Measurements from ENCODE around the gene PCED1B.
A peak's percentile ranks its signal among the peaks of the same experiment; 100 is the strongest.
"Not testable (repeated sequence)": the region's sequence is repeated elsewhere in the genome, so short reads cannot be mapped to it uniquely, and the experiment has no call there.

Gene PCED1B

DNA sequence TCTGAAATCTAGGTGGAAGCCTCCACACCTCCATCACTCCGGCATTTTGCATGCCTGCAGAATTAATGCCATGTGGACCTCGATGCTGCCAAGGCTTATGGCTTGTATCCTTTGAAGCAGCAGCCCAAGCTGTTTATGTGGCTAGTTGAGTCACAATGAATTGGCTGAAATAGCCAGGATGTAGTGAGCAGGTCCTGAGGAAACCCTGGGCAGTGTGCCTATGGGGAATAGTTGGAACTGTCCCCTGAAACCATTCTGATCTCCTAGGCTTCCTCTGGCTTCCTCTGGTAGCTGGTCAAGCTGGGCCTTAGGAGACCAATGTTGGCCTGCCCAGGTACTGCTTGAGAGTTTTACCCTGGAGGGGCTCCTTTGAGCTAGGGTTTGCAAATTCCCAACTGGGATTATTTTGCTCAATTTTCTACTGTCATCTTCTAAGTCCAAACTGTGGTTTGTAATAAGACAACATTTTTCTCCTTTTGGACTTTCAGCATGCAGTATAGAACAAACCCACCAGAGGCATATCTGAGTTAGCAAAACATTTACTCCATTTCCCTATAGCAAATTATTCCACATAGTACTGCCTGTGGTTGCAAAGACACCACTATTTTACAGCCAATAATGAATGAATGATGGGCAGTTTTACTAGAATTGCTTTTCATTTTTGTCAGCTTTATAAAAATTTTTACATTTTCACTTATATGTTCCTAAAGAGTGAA is 85.5 kb downstream of the PCED1B start:
- H4K8ac ChIP-seq (ENCODE audit: low read depth, low read length), result no peak overlapping the region
- no peaks in the 10 kb centered on the region for H3K4me1 ChIP-seq (ENCODE audit: control insufficient read depth, low read depth, low read length)
- H2AK5ac ChIP-seq (ENCODE audit: low read length), result no peak overlapping the region
- H3K56ac ChIP-seq (ENCODE audit: low read length), result no peak overlapping the region
- H2BK15ac ChIP-seq (replicated peaks; ENCODE audit: low read depth), result no peak overlapping the region
- no peak overlapping the region for H4K5ac ChIP-seq (ENCODE audit: low read length)
- H3K36me3 ChIP-seq (ENCODE audit: control insufficient read depth, insufficient read depth, low read length), result no peaks in the 10 kb centered on the region
- H3K4me2 ChIP-seq (ENCODE audit: low read length), result no peak overlapping the region
- no peak overlapping the region for H3K23ac ChIP-seq (ENCODE audit: low read length)
- peak overlapping the region; percentile 11 for H3K18ac ChIP-seq (ENCODE audit: low read length)
- H3K4me3 ChIP-seq (ENCODE audit: low read length), result no peak overlapping the region
- H3K4ac ChIP-seq (ENCODE audit: low read depth, low read length), result no peak overlapping the region
- no peak overlapping the region for H3K27ac ChIP-seq (ENCODE audit: low read depth, low read length)
- no CpG with 5 or more reads among the region's 2 CpGs for WGBS (ENCODE audit: extremely low coverage, insufficient coverage, low lambda C conversion rate)
- no peak overlapping the region for H2BK5ac ChIP-seq (ENCODE audit: low read length)
- no peaks in the 10 kb centered on the region for H3K79me2 ChIP-seq (ENCODE audit: control insufficient read depth, insufficient read depth, low read length)
- no peaks in the 10 kb centered on the region for H3K79me1 ChIP-seq (ENCODE audit: low read length)
- no peak for DNase-seq
- H2BK120ac ChIP-seq (ENCODE audit: low read depth, low read length), result no peak overlapping the region
- no peak overlapping the region for H3K9ac ChIP-seq (ENCODE audit: low read length)
- no peaks in the 10 kb centered on the region for H3K27me3 ChIP-seq (ENCODE audit: insufficient read depth, low read length, poor library complexity)

DNA sequence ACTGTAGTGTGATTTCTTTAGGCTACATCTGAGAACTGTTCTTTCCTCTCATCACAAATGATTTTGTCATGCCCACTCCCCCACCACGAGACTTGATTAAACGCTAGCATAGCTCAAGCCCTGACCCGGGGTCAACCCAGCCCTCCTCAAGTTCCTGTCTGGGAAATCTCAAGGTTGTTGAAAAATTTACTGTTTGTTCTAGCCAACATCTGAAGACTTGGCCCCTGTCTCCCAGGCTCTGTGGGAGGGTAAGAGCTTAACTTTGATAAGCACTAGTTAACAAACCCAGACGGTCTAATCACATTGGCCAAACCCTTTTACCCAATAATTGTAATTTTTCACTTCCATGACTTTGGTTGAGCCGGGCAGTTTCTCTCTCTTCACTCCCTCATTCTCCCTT is 86.5 kb downstream of the PCED1B start:
- Histone ChIP-seq H4K5ac (ENCODE audit: low read length) (no peak overlapping the region), H3K79me2 (ENCODE audit: control insufficient read depth, insufficient read depth, low read length) (no peaks in the 10 kb centered on the region)

GRCh38 chr12:47166365-47166764 is 86.9 kb downstream of the PCED1B start:
- Histone ChIP-seq H3K23ac (ENCODE audit: low read length) (no peak overlapping the region), H3K9ac (ENCODE audit: low read length) (no peak overlapping the region), H3K4me1 (ENCODE audit: control insufficient read depth, low read depth, low read length) (no peaks in the 10 kb centered on the region), H3K56ac (ENCODE audit: low read length) (no peak overlapping the region), H4K8ac (ENCODE audit: low read depth, low read length) (no peak overlapping the region), H3K79me2 (ENCODE audit: control insufficient read depth, insufficient read depth, low read length) (no peaks in the 10 kb centered on the region), H2BK5ac (ENCODE audit: low read length) (no peak overlapping the region), H3K79me1 (ENCODE audit: low read length) (no peaks in the 10 kb centered on the region), H3K4me2 (ENCODE audit: low read length) (no peak overlapping the region), H3K27ac (ENCODE audit: low read depth, low read length) (no peak overlapping the region), H3K4ac (ENCODE audit: low read depth, low read length) (no peak overlapping the region), H3K36me3 (ENCODE audit: control insufficient read depth, insufficient read depth, low read length) (no peaks in the 10 kb centered on the region), H2BK15ac (replicated peaks; ENCODE audit: low read depth) (no peak overlapping the region), H3K27me3 (ENCODE audit: insufficient read depth, low read length, poor library complexity) (no peaks in the 10 kb centered on the region), H2BK120ac (ENCODE audit: low read depth, low read length) (no peak overlapping the region), H4K5ac (ENCODE audit: low read length) (no peak overlapping the region), H3K4me3 (ENCODE audit: low read length) (no peak overlapping the region), H3K18ac (ENCODE audit: low read length) (no peak overlapping the region), H2AK5ac (ENCODE audit: low read length) (no peak overlapping the region)
- no peak for DNase-seq
- WGBS (ENCODE audit: extremely low coverage, insufficient coverage, low lambda C conversion rate), result no CpG with 5 or more reads among the region's 1 CpG

More for the DNA sequence above, 86.5 kb downstream of the PCED1B start:
- H3K4me1 ChIP-seq (ENCODE audit: control insufficient read depth, low read depth, low read length), result no peaks in the 10 kb centered on the region
- no peaks in the 10 kb centered on the region for H3K36me3 ChIP-seq (ENCODE audit: control insufficient read depth, insufficient read depth, low read length)
- no peaks in the 10 kb centered on the region for H3K27me3 ChIP-seq (ENCODE audit: insufficient read depth, low read length, poor library complexity)
- H3K27ac ChIP-seq (ENCODE audit: low read depth, low read length), result no peak overlapping the region
- no peak overlapping the region for H2BK15ac ChIP-seq (replicated peaks; ENCODE audit: low read depth)
- no peak overlapping the region for H2AK5ac ChIP-seq (ENCODE audit: low read length)
- no peak overlapping the region for H3K23ac ChIP-seq (ENCODE audit: low read length)
- H2BK5ac ChIP-seq (ENCODE audit: low read length), result no peak overlapping the region
- H2BK120ac ChIP-seq (ENCODE audit: low read depth, low read length), result no peak overlapping the region
- DNase-seq, result peak; percentile 69
- WGBS (ENCODE audit: extremely low coverage, insufficient coverage, low lambda C conversion rate), result no CpG with 5 or more reads among the region's 5 CpGs
- H4K8ac ChIP-seq (ENCODE audit: low read depth, low read length), result no peak overlapping the region
- no peak overlapping the region for H3K18ac ChIP-seq (ENCODE audit: low read length)
- no peak overlapping the region for H3K9ac ChIP-seq (ENCODE audit: low read length)
- no peak overlapping the region for H3K56ac ChIP-seq (ENCODE audit: low read length)
- no peak overlapping the region for H3K4me2 ChIP-seq (ENCODE audit: low read length)
- no peaks in the 10 kb centered on the region for H3K79me1 ChIP-seq (ENCODE audit: low read length)
- H3K4me3 ChIP-seq (ENCODE audit: low read length), result no peak overlapping the region
- no peak overlapping the region for H3K4ac ChIP-seq (ENCODE audit: low read depth, low read length)

DNA sequence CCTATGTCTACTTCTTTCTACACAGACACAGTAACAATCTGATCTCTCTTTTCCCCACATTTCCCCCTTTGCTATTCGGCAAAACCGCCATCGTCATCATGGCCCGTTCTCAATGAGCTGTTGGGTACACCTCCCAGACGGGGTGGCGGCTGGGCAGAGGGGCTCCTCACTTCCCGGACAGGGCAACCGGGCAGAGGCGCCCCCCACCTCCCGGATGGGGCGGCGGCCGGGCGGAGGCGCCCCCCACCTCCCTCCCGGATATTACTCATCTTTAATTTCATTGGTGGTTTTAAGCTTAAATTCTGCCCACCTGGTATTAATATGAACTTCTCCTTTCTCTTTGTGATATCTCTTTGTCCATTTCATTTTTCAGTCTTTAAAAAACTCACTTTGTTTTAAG is 90.9 kb downstream of the PCED1B start:
- H3K4me2 ChIP-seq (ENCODE audit: low read length); H3K4ac ChIP-seq (ENCODE audit: low read depth, low read length); H3K56ac ChIP-seq (ENCODE audit: low read length); H3K18ac ChIP-seq (ENCODE audit: low read length); H3K4me1 ChIP-seq (ENCODE audit: control insufficient read depth, low read depth, low read length); H3K27ac ChIP-seq (ENCODE audit: low read depth, low read length); H3K9ac ChIP-seq (ENCODE audit: low read length); H4K5ac ChIP-seq (ENCODE audit: low read length); H3K36me3 ChIP-seq (ENCODE audit: control insufficient read depth, insufficient read depth, low read length); H2BK120ac ChIP-seq (ENCODE audit: low read depth, low read length); H2BK15ac ChIP-seq (replicated peaks; ENCODE audit: low read depth); H3K79me2 ChIP-seq (ENCODE audit: control insufficient read depth, insufficient read depth, low read length); H3K27me3 ChIP-seq (ENCODE audit: insufficient read depth, low read length, poor library complexity); H3K4me3 ChIP-seq (ENCODE audit: low read length); H2BK5ac ChIP-seq (ENCODE audit: low read length); H2AK5ac ChIP-seq (ENCODE audit: low read length); DNase-seq; H3K23ac ChIP-seq (ENCODE audit: low read length); H3K79me1 ChIP-seq (ENCODE audit: low read length); H4K8ac ChIP-seq (ENCODE audit: low read depth, low read length): not testable (repeated sequence)
- WGBS (ENCODE audit: extremely low coverage, insufficient coverage, low lambda C conversion rate), result no CpG with 5 or more reads among the region's 16 CpGs

DNA sequence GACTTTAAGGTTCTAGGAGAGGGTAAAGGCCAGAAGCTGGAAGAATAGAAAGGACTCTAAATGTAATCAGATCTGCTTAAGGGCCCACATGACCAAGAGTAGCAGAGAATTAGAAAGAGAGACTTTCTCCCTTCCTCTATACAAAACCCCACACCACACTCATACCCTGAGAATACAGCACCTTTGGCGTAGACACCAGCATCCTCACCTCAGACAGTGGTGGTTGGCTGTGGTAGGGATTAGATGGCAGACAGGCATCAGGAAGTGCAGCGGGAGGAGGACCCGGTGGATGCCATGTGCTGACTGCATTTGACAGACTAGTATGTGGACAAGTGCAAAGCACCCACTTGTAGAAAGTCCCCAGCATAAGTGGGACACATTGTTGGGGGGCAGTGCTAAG is 98.6 kb downstream of the PCED1B start:
- H4K8ac ChIP-seq (ENCODE audit: low read depth, low read length), result no peak overlapping the region
- no peaks in the 10 kb centered on the region for H3K27me3 ChIP-seq (ENCODE audit: insufficient read depth, low read length, poor library complexity)
- no peak overlapping the region for H3K23ac ChIP-seq (ENCODE audit: low read length)
- no peak overlapping the region for H3K56ac ChIP-seq (ENCODE audit: low read length)
- H2BK120ac ChIP-seq (ENCODE audit: low read depth, low read length), result no peak overlapping the region
- H3K4me2 ChIP-seq (ENCODE audit: low read length), result no peak overlapping the region
- H2BK5ac ChIP-seq (ENCODE audit: low read length), result no peak overlapping the region
- H3K36me3 ChIP-seq (ENCODE audit: control insufficient read depth, insufficient read depth, low read length), result no peaks in the 10 kb centered on the region
- H3K79me2 ChIP-seq (ENCODE audit: control insufficient read depth, insufficient read depth, low read length), result no peaks in the 10 kb centered on the region
- DNase-seq, result no peak
- no peak overlapping the region for H3K4ac ChIP-seq (ENCODE audit: low read depth, low read length)
- no peak overlapping the region for H2BK15ac ChIP-seq (replicated peaks; ENCODE audit: low read depth)
- H4K5ac ChIP-seq (ENCODE audit: low read length), result no peak overlapping the region
- H2AK5ac ChIP-seq (ENCODE audit: low read length), result no peak overlapping the region
- no peak overlapping the region for H3K18ac ChIP-seq (ENCODE audit: low read length)
- no peaks in the 10 kb centered on the region for H3K79me1 ChIP-seq (ENCODE audit: low read length)
- H3K27ac ChIP-seq (ENCODE audit: low read depth, low read length), result no peak overlapping the region
- H3K4me1 ChIP-seq (ENCODE audit: control insufficient read depth, low read depth, low read length), result no peaks in the 10 kb centered on the region
- no peak overlapping the region for H3K9ac ChIP-seq (ENCODE audit: low read length)
- H3K4me3 ChIP-seq (ENCODE audit: low read length), result no peak overlapping the region
- no CpG with 5 or more reads among the region's 3 CpGs for WGBS (ENCODE audit: extremely low coverage, insufficient coverage, low lambda C conversion rate)

Measured in mesendoderm (in vitro differentiated cells).